GM12878 (cell line): ENCODE data around the gene SIRT2.

Experiments
- BACH1 ChIP-seq: fragments of 450-650 bp; IDR thresholded peaks from 2 replicates; pipeline ENCODE4 v1.6.1; 2017; ENCODE audit warnings: mild to moderate bottlenecking, borderline replicate concordance
- POLR2AphosphoS5 ChIP-seq: IDR thresholded peaks from 2 replicates; pipeline ENCODE4 v1.6.1; 2011; ENCODE audit warnings: mild to moderate bottlenecking, low read length, inconsistent platforms
- REST ChIP-seq: IDR thresholded peaks from 2 replicates; pipeline ENCODE4 v1.6.1; 2012; ENCODE audit warnings: mild to moderate bottlenecking, low read depth, low read length
- SMC3 ChIP-seq: IDR thresholded peaks from 2 replicates; pipeline ENCODE4 v1.6.1; 2011; ENCODE audit warnings: low read length, improper control_type of control experiment, borderline replicate concordance
- TF ChIP-seq, protein P1 (sequence below): IDR thresholded peaks from 2 replicates; pipeline ENCODE4 v1.6.1; 2012; ENCODE audit warnings: low read depth, low read length, improper control_type of control experiment
- TF ChIP-seq, protein P2 (sequence below): fragments of 450-650 bp; IDR thresholded peaks from 2 replicates; pipeline ENCODE4 v1.6.1; 2014; ENCODE audit warnings: mild to moderate bottlenecking

GRCh38 chr19:38840583-38840968, 58.8 kb downstream of the SIRT2 start:
- TF ChIP-seq BACH1 (no peak), POLR2AphosphoS5 (no peak), SMC3 (no peak), REST (no peak)
- TF ChIP-seq, protein P1, sequence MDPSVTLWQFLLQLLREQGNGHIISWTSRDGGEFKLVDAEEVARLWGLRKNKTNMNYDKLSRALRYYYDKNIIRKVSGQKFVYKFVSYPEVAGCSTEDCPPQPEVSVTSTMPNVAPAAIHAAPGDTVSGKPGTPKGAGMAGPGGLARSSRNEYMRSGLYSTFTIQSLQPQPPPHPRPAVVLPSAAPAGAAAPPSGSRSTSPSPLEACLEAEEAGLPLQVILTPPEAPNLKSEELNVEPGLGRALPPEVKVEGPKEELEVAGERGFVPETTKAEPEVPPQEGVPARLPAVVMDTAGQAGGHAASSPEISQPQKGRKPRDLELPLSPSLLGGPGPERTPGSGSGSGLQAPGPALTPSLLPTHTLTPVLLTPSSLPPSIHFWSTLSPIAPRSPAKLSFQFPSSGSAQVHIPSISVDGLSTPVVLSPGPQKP: no peak
- TF ChIP-seq, protein P2, sequence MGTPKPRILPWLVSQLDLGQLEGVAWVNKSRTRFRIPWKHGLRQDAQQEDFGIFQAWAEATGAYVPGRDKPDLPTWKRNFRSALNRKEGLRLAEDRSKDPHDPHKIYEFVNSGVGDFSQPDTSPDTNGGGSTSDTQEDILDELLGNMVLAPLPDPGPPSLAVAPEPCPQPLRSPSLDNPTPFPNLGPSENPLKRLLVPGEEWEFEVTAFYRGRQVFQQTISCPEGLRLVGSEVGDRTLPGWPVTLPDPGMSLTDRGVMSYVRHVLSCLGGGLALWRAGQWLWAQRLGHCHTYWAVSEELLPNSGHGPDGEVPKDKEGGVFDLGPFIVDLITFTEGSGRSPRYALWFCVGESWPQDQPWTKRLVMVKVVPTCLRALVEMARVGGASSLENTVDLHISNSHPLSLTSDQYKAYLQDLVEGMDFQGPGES: no peak
